ENCODE measurements around the gene BBS9.
"Not testable (repeated sequence)": the region's sequence is repeated elsewhere in the genome, so short reads cannot be mapped to it uniquely, and the experiment has no call there.

BBS9 gene

GRCh38 chr7:33262476-33262875 lies 133.1 kb downstream of the BBS9 start:
- H3K4me3 ChIP-seq (ENCODE audit: low read depth, low read length): no peak overlapping the region
- no peak for TF ChIP-seq CTCF (IDR thresholded peaks at IDR 0.05; ENCODE audit: low read depth, low read length, missing control alignments)
- no peak for DNase-seq (ENCODE audit: low read depth)

DNA sequence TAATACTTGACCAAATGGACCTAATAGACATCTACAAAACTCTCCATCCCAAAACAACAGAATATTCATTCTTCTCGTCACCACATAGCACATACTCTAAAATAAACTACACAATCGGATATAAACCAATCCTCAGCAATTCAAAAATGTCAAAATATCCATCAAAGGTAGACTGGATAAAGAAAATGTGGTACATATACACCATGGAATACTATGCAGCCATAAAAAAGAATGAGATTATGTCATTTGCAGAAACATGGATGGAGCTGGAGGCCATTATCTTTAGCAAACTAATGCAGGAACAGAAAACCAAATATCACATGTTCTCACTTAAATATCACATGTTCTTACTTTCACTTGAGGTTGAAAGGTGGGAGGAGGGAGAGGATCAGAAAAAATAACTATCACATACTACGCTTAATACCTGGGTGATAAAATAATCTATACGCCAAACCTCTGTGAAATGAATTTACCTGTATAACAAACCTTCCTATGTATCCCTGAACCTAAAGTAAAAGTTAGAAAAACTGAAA lies 142.5 kb downstream of the BBS9 start:
- not testable (repeated sequence) for DNase-seq (ENCODE audit: low read depth); H3K4me3 ChIP-seq (ENCODE audit: low read depth, low read length)

GRCh38 chr7:33273356-33273755 lies 144.0 kb downstream of the BBS9 start:
- TF ChIP-seq CTCF (IDR thresholded peaks at IDR 0.05; ENCODE audit: low read depth, low read length, missing control alignments): no peak
- no peak for DNase-seq (ENCODE audit: low read depth)
- H3K4me3 ChIP-seq (ENCODE audit: low read depth, low read length): no peak overlapping the region

- TF ChIP-seq CTCF (IDR thresholded peaks at IDR 0.05; ENCODE audit: low read depth, low read length, missing control alignments): no peak
- no peak overlapping the region for H3K4me3 ChIP-seq (ENCODE audit: low read depth, low read length)
- DNase-seq (ENCODE audit: low read depth): no peak
Measured at GRCh38 chr7:33276325-33276724, 147.0 kb downstream of the BBS9 start.

DNA sequence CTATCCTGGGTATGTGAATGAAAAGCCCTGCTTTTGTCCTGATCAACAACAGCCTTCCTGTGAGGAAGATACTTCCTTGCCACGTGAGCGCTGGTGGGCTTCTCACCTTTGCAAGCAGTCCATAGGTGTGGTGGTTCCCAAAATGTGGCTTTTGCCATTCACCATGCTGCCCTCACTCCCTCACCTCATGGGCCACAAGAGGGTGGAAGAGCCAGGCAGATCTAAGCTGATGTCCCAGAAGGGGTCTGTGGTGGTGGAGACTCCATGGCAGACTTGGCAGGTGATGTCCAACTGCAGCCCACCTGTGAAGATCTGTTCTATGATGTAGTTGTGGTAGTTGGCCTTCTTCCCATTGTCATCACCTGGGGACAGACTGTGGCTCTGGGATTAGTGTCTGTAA lies 147.4 kb downstream of the BBS9 start:
- no peak for TF ChIP-seq CTCF (IDR thresholded peaks at IDR 0.05; ENCODE audit: low read depth, low read length, missing control alignments)
- DNase-seq (ENCODE audit: low read depth): no peak
- H3K4me3 ChIP-seq (ENCODE audit: low read depth, low read length): no peak overlapping the region

DNA sequence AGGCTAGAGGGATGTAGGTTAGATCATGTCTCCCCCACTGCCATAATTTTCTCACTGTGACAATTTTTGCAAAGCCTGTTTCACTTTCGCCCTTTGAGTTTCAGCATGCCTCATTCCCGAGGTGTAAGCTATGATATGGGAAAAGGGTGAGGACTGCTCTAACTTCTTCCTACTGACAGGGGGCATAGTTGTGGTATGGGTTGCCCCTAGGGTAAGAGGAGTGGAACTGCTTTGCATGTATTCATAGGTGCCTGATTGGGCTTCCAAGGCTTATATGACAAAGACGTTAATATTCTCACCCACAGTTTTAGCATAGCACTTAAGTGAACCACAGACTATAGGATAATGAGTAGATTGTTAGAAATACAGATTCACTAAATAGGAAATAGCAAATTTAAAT lies 148.7 kb downstream of the BBS9 start:
- no peak overlapping the region for H3K4me3 ChIP-seq (ENCODE audit: low read depth, low read length)
- no peak for DNase-seq (ENCODE audit: low read depth)
- no peak for TF ChIP-seq CTCF (IDR thresholded peaks at IDR 0.05; ENCODE audit: low read depth, low read length, missing control alignments)

DNA sequence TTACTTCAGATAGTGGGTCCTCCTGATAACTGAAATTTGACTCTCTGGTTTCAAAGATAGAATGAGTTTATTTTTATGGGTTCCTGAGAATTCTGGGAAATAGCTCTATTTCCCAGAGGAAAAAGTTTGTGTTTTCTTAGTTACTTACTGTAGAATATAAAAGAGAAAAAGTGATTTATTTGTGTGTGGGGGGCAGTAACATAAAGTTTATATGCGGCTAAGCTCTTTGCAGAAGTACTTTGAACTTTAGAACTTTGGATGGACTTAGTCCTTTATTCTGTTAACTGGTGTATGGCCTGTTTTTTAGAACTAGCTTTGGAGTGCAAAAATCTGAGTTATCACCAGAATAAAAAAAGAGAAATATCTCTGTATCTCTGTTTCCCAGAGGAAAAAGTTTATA lies 157.1 kb downstream of the BBS9 start:
- no peak for DNase-seq (ENCODE audit: low read depth)
- no peak for TF ChIP-seq CTCF (IDR thresholded peaks at IDR 0.05; ENCODE audit: low read depth, low read length, missing control alignments)
- no peak overlapping the region for H3K4me3 ChIP-seq (ENCODE audit: low read depth, low read length)

Measured in GM12864 (cell line).